ENCODE measurements around the gene NEDD8. TPM values are rescaled to one million over a fixed set of nuclear protein-coding genes. Genes with fewer than 3 reads are reported as not detected.
A peak's percentile ranks its signal among the peaks of the same experiment; 100 is the strongest.

Gene NEDD8
- total RNA-seq, 1 experiment from 2014 or later, result 214 TPM

DNA sequence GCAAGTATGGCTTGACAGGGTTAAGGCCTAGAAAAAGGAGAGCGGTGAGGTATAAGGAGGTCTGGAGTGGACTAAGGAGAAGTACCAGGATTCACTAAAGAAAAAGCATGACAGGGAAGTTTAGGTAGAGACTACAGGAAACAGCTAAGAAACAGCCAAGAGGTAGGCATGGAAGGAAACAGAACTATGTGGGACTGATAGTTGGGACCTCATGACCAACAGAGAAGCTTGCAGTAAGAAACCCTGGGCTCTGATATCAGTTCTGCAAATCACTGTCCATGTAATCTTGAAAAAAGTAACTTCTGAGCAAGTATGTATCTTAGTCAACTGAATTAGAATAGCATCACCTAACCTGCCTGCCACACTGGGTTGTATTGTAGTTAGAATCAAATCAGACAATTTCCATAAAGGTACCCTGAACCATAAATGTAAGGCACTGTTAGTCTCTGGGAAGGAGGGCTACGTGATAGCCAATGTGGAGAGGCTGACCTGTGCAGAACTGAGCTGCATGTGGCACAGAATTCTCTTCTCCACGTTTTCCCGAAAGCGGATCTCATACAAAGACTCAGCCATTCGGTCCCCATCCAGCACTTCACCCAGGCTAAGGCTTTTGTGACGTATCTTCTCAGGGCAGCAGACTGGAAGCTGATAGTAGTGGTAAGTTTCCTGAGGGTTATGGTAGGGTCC, 37.8 kb downstream of the NEDD8 start:
- Mint-ChIP-seq H3K9me3 (no peaks in the 10 kb centered on the region), H3K4me3 (peak overlapping the region; percentile 92 to 98), H3K4me1 (peaks cover 26 to 31% of the 10 kb centered on the region in 2 experiments), H3K27ac (no peak overlapping the region), H3K36me3 (ENCODE audit: insufficient read depth in 1 of 3, low read depth in 3 of 3) (peaks cover 13 to 47% (median 45%) of the 10 kb centered on the region in 3 experiments), H3K27me3 (ENCODE audit: low read depth) (no peaks in the 10 kb centered on the region)
- DNase-seq, result no peak
- Histone ChIP-seq H3K4me1 (ENCODE audit: insufficient read depth, low read length) (no peaks in the 10 kb centered on the region), H3K56ac (ENCODE audit: insufficient read length, low read depth, low read length) (no peak overlapping the region), H2BK5ac (ENCODE audit: insufficient read length, low read length) (no peak overlapping the region), H3K23ac (ENCODE audit: insufficient read length, low read depth, low read length) (no peak overlapping the region), H4K5ac (ENCODE audit: insufficient read length, low read depth, low read length) (no peak overlapping the region), H2BK120ac (ENCODE audit: low read depth, low read length, poor library complexity, severe bottlenecking) (no peak overlapping the region), H3K4me2 (ENCODE audit: insufficient read depth, insufficient read length, low read length) (peak overlapping the region; percentile 71), H4K91ac (ENCODE audit: insufficient read length, low read depth, low read length) (no peak overlapping the region), H2AFZ (ENCODE audit: low read length) (no peak overlapping the region), H4K8ac (replicated peaks; ENCODE audit: insufficient read length, low read depth, low read length) (no peak overlapping the region), H3K27me3 (ENCODE audit: insufficient read depth, low read length) (no peaks in the 10 kb centered on the region), H2BK15ac (ENCODE audit: low read depth, low read length) (no peak overlapping the region; the same call in 1 of the 2 replicates), H3K14ac (ENCODE audit: insufficient read depth, low read length) (no peak overlapping the region), H3K9me3 (ENCODE audit: control insufficient read depth, low read depth, low read length) (no peaks in the 10 kb centered on the region), H3T11ph (ENCODE audit: low read length) (no peak overlapping the region), H2BK20ac (ENCODE audit: low read depth, low read length, poor library complexity, severe bottlenecking) (no peak overlapping the region), H2BK12ac (ENCODE audit: insufficient read length, low read depth, low read length) (no peak overlapping the region), H3K79me2 (ENCODE audit: insufficient read depth, low read length) (no peaks in the 10 kb centered on the region), H3K23me2 (ENCODE audit: insufficient read length, low read depth, low read length, poor library complexity, severe bottlenecking) (peaks cover 8% of the 10 kb centered on the region), H3K18ac (ENCODE audit: insufficient read length, low read depth, low read length) (no peak overlapping the region), H3K9ac (ENCODE audit: extremely low read depth, insufficient read length, low read length) (no peak overlapping the region), H2AK5ac (ENCODE audit: insufficient read length, low read length) (no peak overlapping the region), H4K20me1 (ENCODE audit: control insufficient read depth, insufficient read depth, insufficient read length) (no peaks in the 10 kb centered on the region), H3K27ac (ENCODE audit: insufficient read length, low read depth, low read length) (no peak overlapping the region), H3K4ac (ENCODE audit: low read depth, low read length) (no peak overlapping the region), H3K79me1 (ENCODE audit: insufficient read depth, low read depth, low read length, poor library complexity, severe bottlenecking) (no peaks in the 10 kb centered on the region)
- TF ChIP-seq, protein P1, sequence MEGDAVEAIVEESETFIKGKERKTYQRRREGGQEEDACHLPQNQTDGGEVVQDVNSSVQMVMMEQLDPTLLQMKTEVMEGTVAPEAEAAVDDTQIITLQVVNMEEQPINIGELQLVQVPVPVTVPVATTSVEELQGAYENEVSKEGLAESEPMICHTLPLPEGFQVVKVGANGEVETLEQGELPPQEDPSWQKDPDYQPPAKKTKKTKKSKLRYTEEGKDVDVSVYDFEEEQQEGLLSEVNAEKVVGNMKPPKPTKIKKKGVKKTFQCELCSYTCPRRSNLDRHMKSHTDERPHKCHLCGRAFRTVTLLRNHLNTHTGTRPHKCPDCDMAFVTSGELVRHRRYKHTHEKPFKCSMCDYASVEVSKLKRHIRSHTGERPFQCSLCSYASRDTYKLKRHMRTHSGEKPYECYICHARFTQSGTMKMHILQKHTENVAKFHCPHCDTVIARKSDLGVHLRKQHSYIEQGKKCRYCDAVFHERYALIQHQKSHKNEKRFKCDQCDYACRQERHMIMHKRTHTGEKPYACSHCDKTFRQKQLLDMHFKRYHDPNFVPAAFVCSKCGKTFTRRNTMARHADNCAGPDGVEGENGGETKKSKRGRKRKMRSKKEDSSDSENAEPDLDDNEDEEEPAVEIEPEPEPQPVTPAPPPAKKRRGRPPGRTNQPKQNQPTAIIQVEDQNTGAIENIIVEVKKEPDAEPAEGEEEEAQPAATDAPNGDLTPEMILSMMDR (conservative IDR thresholded peaks at IDR 0.05), result no peak
- WGBS (ENCODE audit: extremely low coverage, insufficient read length, low lambda C conversion rate), result no CpG with 5 or more reads among the region's 7 CpGs
